ENCODE measurements around the gene RHOBTB3.
"Not testable (repeated sequence)": the region's sequence is repeated elsewhere in the genome, so short reads cannot be mapped to it uniquely, and the experiment has no call there.

RHOBTB3 gene

GRCh38 chr5:95816776-95817175 lies 85.6 kb downstream of the RHOBTB3 start:
- in situ Hi-C loops (cut with HindIII; ENCODE audit: low sequenced_read_pairs) = no loop called here

DNA sequence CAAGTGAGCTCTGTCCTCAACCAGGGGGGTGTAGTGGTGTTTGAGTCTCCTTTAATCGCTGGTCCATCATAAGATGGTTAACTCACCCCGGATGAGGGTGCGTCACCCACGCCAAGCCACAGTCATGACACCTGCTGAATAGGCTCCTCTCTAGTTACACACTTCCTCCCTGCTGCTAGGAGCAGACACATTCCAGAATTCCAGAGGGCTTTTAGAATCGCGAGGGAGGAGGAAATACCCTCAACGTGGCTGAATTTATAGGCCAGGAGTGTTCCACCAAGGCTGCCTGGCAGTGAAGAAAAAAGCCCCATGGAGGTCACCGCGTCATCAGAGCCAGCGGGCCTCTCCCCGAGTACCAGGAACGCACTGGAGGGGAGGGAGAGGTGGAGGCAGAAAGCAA lies 86.3 kb downstream of the RHOBTB3 start:
- in situ Hi-C loops (cut with HindIII; ENCODE audit: low sequenced_read_pairs) = no loop called here

- in situ Hi-C loops (cut with HindIII; ENCODE audit: low sequenced_read_pairs) = no loop called here
These were observed 87.3 kb downstream of the RHOBTB3 start for GRCh38 chr5:95818181-95819147.

GRCh38 chr5:95821110-95822021 lies 90.2 kb downstream of the RHOBTB3 start:
- in situ Hi-C loops (cut with HindIII; ENCODE audit: low sequenced_read_pairs) = no loop called here

GRCh38 chr5:95822043-95822541 lies 91.0 kb downstream of the RHOBTB3 start:
- in situ Hi-C loops (cut with HindIII; ENCODE audit: low sequenced_read_pairs) = no loop called here

GRCh38 chr5:95822542-95823181 lies 91.5 kb downstream of the RHOBTB3 start, which contains the start of gene GLRX:
Gene GLRX, minus strand, starts transcription at chr5:95822726. Its CDS starts 64 bp downstream, at chr5:95822662.
- in situ Hi-C loops (cut with HindIII; ENCODE audit: low sequenced_read_pairs) = no loop called here

DNA sequence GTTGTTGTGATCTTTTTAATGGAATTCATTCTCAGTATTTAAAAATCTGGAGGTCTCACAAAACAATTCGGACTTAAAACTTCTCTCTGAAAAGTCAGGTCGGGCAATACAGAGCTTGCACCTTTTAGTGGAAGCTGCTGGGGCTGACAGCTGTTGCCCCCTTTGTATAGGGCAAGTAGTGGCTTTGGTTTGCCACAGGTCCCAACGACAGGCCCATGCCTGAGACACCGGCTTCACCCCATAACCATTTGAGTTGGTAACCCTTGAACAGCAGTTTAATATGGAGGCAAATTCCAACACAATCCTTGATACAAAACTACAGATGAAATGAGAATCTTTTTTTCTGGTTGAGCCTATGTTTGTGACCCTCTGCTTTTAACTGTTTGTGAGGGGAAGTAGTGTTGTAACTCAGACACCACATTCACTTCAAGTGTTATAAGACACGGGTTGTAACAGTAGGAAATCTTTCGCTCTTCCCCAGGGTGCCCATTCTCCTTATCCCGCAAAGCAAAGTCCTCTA lies 92.1 kb downstream of the RHOBTB3 start:
- in situ Hi-C loops (cut with HindIII; ENCODE audit: low sequenced_read_pairs) = no loop called here

DNA sequence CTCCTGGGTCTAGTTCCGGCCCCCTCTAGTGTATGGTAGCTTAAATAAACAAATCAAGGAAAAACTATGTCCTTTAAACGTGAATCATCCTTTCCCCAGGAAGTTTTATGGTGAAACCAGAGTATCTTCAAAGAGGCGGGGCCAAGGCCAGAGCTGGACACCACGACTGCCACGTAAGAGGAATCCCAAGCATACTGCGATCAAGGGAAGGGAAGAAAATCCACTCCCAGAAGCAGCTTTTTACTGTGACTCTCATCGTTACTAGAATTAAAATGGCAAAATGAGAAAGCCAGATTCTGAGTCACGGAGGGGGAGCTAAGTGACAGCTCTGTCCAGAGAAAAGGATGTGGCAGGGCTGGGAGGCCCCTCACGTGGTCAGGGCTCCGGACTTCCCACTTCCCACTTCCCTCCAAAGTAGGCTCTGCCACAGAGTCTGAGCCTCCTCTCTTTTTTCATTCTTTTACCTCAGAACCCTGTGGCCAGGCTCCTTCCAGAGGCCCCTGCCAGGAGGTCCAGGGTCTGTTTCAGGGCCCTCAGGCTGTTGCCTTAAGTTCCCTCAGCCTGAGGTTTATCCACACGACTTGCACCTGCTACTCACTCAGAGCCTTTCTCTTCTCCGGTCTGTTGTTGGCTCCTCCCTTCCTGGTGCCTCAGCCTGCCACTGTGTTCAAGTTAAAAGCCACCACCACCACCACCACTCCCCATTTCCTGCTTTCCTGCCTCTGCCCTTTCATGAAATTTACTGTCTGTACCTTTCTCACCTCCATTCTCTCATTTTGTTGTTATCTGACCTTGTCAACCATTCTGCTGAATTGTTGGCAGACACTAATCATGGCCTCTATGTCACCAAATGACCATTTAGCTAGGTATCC lies 92.8 kb downstream of the RHOBTB3 start:
- in situ Hi-C loops (cut with HindIII; ENCODE audit: low sequenced_read_pairs) = no loop called here

DNA sequence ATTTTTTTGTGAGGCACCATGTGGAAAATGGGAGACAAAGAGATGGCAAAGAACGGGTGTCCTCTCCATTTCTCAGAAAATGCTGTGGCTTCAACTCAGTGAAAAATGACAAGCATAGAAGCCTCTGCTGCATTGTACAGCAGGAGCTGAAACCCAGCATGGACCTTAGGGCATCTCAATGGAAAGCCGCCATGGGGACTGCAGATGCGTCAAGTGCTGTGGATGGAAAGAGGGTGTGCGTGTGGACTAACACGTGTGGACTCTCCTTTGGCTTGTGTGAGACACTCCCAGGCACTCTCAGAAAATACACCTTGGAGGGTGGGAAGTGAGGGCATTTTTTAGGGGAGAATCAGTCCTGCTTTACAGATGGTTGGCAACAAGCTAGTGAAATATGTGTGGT lies 93.6 kb downstream of the RHOBTB3 start:
- in situ Hi-C loops (cut with HindIII; ENCODE audit: low sequenced_read_pairs) = no loop called here

- in situ Hi-C loops (cut with HindIII; ENCODE audit: low sequenced_read_pairs) = no loop called here
These were observed 94.4 kb downstream of the RHOBTB3 start for GRCh38 chr5:95825495-95825894.

- in situ Hi-C loops (cut with HindIII; ENCODE audit: low sequenced_read_pairs) = no loop called here
These were observed 96.1 kb downstream of the RHOBTB3 start for GRCh38 chr5:95826949-95827891.

DNA sequence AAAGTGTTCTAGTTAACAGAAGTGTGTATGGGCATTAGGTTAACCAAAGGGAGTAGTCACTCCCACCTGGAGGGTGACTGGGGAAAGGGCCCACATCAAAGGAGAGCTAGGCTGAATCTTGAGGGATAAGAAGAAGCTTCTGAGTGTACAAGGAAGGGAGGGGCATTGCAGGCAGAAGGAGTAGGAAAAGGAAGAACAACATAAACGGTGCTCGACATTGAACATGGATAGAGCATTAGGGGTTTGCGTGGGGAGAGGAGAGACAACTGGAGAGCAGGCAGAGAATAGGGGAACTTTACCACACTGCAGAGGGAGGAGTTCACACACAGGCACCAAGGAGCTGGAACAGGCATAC lies 96.7 kb downstream of the RHOBTB3 start:
- in situ Hi-C loops (cut with HindIII; ENCODE audit: low sequenced_read_pairs) = no loop called here

- in situ Hi-C loops (cut with HindIII; ENCODE audit: low sequenced_read_pairs) = no loop called here
These were observed 99.1 kb downstream of the RHOBTB3 start for GRCh38 chr5:95830226-95830625.

- in situ Hi-C loops (cut with HindIII; ENCODE audit: low sequenced_read_pairs) = no loop called here
These were observed 101.5 kb downstream of the RHOBTB3 start for GRCh38 chr5:95832664-95833063.

DNA sequence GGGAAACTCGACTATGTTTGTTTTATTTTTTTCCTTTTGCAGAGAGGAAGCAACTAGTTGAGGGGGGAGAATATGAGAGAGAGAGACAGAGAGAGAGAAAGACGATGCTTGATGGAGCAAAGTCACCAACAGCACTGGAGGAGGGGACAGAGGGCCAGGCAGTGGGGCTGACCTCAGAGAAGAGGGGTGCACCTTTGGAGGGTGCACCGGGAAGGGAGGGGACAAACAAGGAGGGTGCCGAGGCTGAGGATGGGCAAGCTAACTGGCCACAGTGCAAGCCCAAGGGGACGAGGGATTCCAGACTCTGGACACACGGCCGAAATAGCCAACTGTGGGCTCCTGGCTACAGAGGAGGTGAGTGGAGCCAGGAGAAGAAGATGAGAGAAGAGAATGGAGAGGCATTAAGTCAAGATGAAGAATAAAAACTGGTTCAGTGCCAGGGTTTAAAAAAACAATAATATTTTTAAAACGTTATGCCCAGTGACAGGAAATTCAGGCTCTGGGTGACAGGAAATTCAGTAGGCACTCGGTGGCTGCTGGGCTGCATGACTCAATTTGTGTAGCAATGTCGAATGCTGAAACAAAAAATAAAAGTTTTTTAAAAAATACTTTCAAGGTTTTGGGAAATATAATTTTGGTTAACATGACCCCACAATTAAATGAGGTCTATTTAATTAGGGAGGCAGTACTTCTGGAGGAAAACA lies 104.7 kb downstream of the RHOBTB3 start:
- in situ Hi-C loops (cut with HindIII; ENCODE audit: low sequenced_read_pairs) = no loop called here

DNA sequence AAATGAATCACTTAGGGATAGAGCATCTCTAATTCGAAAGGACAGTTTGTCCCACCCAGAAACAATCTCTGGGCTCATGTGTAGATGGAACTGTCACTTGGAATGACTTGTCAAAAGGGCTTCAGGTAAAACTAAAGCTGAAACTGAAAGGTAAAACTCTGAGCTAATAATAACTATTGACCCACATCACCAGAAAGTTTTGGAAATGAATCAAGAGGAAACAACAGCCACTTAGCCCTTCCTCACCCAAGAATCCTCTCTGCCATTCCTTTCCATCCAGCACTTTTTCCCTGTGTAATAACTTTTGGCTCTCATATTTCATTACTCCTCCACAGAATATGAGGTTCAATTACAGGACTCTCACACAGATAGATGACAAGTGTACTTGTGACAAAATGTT lies 105.4 kb downstream of the RHOBTB3 start:
- in situ Hi-C loops (cut with HindIII; ENCODE audit: low sequenced_read_pairs) = no loop called here

GRCh38 chr5:95836971-95837370 lies 105.8 kb downstream of the RHOBTB3 start:
- in situ Hi-C loops (cut with HindIII; ENCODE audit: low sequenced_read_pairs) = not testable (repeated sequence)

GRCh38 chr5:95837492-95837891 lies 106.4 kb downstream of the RHOBTB3 start:
- in situ Hi-C loops (cut with HindIII; ENCODE audit: low sequenced_read_pairs) = no loop called here
